GM21528 (cell line): ENCODE results near the gene TKT.

Source experiments
- ATAC-seq: cut with Tn5 transposase; IDR thresholded peaks from one replicate; pipeline ENCODE4 v1.9.1; 2021; ENCODE audit warnings: mild to moderate bottlenecking, moderate library complexity; ENCODE audit not compliant: unreplicated experiment, low FRiP score

The TKT gene

GRCh38 chr3:53226841-53227407 is 28.9 kb downstream of the TKT start:
- no peak for ATAC-seq

DNA sequence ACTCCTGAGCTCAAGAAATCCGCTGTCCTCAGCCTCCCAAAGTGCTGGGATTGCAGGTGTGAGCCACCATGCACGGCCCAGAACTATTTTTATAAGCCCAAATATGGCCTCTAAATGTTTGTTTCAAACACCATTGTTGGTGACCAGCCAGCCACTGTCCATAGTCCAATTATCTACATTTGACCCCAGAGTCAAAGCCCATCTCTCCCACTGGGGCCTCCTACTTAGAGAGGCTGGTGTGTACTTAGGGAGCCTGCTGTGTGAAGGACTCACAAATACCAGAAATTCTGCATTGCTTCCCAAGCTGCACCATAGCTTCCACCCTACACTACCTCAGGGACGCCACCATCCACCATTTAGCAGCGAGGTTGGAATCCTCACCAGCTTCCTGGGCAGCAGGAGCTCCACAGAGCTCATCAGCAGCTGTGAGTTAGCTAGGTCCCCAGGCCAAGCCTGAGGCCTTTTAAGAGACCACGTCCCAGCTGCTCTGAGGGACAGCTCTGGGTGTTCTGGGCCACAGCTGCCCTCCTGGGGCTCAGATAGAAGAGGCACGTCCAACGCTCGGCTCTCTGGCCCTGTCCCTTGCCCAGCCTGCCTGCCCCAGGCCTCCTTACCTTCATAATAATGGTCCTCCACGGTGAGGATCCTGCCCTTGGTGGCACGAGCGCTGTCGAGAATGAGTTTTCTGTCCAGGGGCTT is 29.5 kb downstream of the TKT start:
- ATAC-seq = no peak

DNA sequence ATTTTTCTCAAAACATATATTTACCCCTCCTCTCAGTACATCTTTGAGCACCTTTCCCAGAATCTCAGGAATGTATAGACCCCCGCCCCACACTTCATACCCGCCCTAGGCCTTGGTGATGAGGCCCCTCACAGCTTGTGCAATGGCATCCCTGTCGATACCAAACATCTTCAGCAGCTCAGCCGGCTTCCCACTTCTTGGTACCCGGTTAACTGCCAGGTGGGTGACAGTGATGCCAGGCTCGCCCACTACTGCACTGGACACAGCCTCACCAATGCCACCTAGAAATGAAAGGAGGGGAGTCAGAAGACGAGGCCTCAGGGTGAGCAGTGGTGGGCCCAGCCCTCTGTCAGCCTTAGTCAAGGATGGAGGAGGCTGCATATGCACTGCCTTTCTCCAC is 30.2 kb downstream of the TKT start:
- no peak for ATAC-seq

DNA sequence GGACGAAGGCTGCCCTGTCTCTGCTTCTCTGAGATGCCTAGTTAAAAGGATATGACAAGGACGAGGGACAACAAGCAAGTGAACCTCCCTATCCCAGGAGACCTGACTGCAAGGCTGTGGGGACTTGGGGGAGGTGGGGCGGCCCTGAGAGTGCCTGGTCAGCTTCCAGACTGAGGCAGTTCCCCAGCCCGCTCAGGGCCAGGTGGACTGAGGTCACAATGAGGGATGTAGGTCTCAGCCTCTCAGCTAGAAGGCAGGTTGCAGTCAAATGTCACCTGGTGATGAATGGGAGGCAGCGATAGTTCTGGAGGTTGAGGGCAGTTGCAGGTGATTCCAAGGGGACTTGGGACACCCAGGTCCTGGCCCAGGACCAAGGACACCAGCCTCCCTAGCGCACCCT is 30.6 kb downstream of the TKT start:
- no peak for ATAC-seq

DNA sequence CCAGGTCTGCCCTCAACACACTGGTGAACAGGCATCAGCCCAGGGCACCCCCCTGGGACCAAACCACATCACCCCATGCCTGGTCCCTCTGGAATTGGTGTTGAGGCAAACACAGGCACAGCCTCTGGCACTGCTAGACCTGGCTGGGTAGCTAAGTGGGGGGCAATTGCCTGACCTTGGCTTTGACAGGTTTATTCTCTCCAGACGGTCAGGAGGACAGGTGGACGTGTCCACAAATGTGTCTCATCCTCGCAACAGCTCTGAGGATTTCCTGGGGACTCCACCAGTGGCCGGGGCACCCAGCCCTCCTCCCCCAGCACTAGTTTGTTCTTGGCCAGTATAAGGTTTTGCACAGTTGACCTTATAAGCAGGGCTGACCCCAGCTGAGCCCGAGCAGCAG is 31.3 kb downstream of the TKT start:
- no peak for ATAC-seq

DNA sequence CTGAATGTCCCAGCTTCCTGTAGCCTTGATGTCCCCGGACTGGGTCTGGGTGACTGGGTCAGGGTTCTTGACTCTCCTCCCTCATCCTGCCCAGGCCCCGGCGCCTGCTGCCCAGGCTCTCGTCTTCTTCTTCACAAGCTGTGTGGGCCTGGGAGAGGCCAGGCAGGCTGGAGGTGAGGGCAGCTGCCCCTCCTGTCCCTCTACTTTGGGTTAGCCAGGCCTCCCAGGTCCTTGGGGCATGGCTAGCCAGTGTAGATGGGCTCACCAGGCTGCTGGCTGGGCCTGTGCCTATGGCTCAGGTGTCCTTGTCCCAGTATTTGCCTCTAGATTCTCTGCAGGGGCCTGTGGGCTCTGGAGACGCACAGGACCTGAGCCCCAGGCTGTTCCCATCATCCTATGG is 31.8 kb downstream of the TKT start:
- ATAC-seq = no peak

DNA sequence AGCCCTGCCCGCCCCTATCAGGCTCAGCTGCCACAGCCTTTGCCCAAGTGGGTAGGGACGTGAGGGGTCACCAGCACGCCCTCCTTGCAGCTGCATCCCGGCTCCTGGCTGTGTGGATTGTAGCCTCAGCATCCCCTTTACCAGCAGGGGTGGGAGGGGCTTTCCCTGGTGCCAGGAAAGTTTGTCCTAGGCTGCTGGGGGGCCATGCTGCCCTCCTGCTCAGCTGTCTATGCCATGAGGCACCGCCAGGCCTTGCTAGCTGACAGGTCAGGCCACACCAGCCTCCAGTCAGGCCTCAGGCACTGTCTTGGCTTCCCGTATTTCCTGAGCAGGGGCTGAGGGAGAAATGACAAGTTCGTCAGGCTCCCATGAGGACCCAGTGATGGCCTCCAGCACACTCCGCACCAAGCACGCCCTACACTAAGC is 32.3 kb downstream of the TKT start:
- ATAC-seq = no peak

DNA sequence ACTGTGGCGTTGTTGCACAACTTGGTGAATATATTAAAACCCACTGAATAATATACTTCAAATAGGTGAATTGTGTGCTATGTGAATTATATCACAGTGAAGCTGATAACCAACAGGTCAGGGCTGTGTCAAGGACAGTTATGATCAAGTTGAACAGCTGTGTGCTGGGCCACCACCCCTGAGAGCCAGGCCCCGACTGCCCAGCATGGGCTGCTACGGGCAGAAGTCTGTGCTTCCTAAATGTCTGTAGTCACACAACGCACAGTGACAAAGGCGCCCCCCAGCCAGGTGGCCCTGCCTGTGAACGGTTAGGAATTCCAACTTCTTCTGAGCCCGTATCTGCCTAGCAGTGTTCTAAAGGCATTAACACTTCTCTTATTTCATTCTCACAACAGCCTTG is 32.8 kb downstream of the TKT start:
- no peak for ATAC-seq

DNA sequence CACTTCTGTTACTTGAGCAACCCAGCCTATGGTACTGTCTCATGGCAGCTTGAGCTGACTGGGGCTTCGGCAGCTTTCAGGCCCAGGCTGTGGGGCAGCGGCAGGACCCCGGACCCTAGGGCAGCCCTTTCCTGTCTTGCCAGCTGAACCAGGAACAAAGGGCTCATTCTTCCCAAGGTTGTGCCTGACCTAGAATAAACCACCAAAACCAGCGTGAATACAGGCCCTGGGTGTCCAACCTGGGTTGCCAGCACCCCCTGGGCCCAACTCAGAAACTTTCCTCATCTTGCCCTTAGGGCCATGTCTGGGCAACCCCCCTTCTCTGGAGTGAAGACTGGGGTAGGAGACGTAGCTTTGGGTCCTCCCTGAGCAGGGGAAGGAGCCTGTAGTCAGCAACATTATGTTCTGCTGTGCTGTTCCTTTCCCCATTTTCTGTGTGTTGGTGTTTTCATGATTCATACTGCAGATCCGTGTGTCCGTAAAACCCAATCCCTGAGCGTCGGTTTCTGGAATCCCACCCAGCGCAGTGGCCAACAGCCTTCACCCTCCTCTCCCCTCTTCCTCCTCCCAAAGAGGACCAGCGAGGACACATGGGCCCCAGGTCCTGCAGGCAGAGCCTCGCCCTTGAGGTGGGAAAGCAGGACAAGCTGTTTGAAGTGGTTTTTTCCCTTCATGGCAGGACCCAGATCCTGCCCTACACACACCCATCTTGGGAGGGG is 33.5 kb downstream of the TKT start:
- no peak for ATAC-seq

DNA sequence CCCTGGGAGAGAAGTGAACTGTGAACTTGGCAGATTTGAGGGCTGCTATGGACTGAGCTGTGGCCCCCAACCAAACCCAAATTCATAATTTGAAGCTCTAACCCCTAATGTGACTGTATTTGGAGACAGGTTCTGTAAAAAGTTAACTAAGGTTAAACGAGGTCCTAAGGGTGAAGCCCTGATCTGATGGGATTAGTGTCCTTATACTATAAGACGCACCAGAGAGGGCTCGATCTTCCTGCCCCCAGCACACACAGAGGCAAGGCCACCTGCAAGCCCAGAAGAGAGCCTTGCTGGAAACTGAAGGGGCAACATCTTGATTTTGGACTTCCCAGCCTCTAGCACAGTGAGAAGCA is 34.0 kb downstream of the TKT start:
- ATAC-seq = no peak

- ATAC-seq = no peak
Observed at GRCh38 chr3:53221345-53221744, 34.5 kb downstream of the TKT start.

- ATAC-seq = peak; percentile 75
Observed at GRCh38 chr3:53219895-53220483, 35.8 kb downstream of the TKT start.

DNA sequence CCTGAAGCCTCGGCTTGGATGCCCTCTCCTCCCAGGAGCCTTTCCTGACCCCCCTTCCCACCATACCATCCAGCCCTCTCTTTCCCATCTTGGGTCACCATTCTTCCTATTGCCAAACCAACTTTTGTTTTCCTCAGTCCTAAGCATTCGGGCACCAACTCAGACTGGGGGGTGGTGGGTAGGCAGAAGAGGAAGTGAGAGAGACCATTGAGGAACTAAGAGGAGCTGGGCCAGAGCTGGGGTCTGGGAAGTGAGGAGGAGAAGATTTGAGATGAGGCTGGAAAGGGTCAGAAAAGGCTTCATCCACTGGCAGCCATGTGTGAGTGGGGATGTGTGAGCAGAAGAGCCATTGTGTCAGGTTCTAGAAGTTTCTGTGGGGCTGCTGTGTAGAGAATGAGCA is 37.7 kb downstream of the TKT start:
- no peak for ATAC-seq

DNA sequence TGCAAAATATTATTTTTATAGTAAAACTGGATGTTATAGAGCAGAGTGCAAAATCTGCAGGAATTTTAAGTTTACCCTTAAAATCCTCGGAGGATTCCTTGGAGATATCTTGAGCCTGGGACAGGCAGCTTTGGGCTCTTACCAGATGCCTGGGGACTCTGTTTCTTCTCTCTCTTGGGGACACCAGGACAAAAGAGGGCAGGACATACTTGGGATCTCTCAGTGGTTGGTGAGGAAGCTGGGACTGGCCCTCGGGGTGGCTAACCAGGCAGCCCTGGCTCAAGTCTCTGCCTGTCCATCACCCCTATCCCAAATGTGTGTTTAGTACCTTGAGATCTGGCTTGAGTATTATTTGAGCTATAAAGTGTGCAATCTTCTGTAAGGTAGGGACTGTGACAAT is 38.6 kb downstream of the TKT start:
- ATAC-seq = no peak

GRCh38 chr3:53216723-53217122 is 39.1 kb downstream of the TKT start:
- no peak for ATAC-seq

- ATAC-seq = no peak
Observed at GRCh38 chr3:53215816-53216215, 40.0 kb downstream of the TKT start.

GRCh38 chr3:53213276-53213675 is 42.5 kb downstream of the TKT start:
- no peak for ATAC-seq

DNA sequence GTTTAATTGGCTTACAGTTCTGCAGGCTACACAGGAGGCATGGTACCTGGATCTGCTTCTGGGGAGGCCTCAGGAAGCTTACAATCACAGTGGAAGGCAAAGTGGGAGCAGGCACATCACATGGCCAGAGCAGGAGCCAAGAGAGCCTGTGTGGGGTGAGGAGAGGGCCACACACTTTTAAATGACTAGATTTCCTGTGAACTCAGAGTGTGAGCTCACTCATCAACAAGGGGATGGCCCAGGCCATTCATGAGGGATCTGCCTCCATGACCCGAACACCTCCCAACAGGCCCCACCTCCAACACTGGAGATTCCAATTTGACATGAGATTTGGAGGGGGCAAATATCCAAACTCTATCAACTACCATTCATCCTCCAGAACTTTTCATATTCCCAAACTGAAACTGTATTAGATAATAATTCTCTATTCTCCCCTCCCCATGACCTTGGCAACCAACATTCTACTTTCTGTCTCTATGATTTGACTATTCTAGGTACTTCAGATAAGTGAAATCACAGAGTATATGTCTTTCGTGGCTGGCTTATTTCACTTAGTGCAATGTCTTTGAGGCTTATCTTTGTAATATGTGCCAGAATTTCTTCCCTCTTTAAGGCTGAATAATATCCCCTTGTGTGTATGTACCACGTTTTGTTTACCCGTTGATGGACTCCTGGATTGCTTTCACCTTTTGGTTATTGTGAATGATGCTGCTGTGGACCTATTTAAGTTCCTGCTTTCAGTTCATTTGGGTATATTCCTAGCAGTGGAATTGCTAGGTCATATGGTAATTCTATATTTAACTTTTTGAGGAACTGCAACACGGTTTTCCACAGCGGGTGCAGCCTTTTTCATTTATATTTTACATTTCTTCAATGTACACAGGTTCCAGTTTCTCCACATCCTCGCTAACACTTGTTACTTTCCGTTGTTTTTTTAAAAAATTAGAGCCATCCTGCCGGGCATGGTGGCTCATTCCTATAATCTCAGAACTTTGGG is 43.8 kb downstream of the TKT start:
- ATAC-seq = no peak

GRCh38 chr3:53202331-53203015 is 53.3 kb downstream of the TKT start:
- ATAC-seq = no peak
